NCI-H226 (cell line): ENCODE results near the gene SLC24A4.

Source experiments
- DNase-seq: peaks from one replicate; pipeline ENCODE4 v3.0.0-alpha.2; 2015

SLC24A4 gene

GRCh38 chr14:92317511-92317910, 5.5 kb upstream of the SLC24A4 start:
- DNase-seq, result no peak

GRCh38 chr14:92321701-92322100, 1.3 kb upstream of the SLC24A4 start:
- DNase-seq, result no peak

DNA sequence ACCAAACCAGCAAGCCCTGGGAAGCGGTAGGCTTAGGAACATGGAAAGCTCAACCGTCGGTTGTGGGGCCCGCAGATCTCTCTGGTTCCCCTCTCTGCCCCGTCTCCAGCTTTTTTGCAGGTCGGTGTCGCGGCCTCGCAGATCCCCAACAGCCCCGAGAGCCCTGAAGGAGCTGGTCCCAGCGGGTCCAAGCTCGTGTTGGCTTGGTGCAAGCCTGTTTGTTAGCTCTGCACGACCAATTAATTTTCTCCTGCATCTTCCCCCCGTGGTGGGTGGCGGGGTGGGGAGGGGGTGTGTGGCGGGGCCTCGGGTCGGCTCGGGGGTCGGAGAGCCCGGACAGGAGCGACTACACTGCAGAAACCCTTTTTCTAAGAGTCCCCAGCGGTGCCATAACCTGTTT, 449 bp upstream of the SLC24A4 start:
- DNase-seq, result no peak

DNA sequence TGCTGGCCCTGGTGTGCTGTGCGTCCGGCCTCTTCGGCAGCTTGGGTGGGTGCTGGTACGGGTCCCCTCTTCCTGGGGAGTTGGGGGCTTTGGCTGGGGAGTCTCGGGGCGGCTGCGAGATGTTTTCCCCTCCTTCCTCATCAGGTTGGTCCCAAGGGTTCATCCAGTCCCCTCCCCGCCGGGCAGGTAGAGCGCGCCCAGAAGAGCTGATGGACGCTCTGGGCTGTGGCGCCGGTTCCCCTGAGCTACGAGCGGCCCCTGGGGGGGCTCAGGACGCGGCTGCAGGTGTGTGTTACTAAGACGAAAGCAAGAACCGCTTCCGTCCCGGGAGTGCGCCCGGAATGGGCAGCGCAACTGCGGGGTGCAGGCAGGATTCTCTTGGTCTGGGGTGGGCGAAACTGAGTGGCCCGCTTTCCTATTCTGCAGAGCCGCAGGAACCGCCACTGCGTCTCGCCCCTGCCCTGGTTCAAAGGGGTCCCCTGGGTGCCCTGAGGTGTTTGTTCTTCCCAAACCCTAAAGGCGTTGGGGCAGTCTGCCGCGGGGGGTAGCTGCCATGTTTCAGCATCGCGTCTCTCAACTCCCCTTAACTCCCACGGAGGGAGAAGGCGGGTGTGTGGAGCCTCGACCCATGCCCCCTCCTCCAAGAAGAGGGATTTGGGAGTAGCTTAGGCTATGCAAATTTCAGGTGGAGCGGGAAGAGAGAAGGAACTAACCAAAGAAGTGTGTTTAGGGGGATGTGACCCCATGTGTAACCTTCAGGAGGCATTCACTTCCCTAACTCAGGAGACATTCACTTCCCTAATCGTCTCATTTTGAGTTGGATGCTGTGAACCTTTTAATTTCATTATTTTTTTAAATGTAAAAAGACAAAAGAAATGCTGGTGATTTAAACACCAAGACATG, 1.2 kb downstream of the SLC24A4 start:
- DNase-seq, result no peak

DNA sequence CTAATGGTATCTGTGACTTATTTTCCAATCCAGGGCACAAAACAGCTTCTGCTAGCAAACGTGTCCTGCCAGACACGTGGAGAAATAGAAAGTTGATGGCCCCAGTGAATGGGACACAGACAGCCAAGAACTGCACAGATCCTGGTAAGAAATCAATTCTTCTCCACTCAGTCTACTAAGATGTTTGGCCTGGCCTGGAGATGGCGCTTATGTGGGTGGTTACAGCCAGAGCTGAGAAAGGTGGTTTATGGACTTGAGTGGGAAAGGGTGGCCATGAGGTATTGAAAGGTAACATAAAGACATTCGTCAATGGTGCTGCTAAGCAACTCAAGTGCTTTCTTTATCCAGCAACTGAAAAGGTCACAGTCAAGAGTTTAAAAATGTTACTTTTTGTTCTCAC, 2.9 kb downstream of the SLC24A4 start:
- no peak for DNase-seq

DNA sequence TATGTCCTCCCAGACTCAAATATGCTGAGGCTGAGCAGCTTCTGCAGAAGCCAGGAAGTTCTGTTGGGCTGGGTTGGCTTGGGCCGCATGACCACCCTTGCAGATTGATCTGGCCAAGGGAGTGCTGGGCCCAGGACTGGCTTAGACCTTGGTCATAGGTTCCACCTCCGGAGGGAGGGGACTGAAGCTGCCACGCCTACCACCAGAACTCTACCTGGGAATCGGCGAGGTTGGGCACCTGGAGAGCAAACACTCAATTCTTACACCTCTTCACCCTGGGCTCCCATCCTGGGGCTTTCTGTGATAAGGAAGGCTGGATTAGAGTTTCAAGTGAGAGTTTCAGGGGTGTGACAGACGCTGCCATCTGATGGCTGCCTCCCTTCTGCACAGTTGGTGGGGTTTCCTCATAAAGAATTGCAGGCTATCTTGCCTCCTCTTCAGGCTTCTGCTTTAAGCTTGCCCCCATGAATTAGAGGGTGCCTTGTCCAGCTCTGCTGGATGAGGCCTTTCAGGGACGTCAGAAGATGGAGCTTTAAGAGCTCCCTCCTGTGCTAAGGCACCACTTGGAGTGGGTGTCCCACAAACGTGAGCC, 5.8 kb downstream of the SLC24A4 start:
- DNase-seq, result no peak

- no peak for DNase-seq
These were observed 11.1 kb downstream of the SLC24A4 start for GRCh38 chr14:92334050-92334449.

DNA sequence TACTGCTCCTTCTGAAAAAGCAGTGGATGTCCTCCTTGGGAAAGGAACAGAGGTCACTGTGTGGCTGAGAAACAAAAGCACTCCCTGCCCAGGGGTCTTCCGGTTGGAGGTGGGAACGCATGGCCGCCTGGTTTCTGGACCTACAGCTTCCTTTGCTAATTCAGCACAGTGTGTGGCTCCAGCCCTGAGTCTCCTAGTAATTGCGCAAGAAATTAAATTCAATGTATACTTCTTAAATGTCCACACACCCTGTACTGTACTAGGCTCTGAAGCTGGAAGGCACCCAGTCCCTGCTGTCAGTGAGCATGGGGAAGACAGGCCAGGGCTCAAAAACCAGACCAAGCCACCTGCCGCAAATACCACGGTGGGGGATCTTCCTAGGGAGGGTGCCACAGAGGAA, 13.4 kb downstream of the SLC24A4 start:
- DNase-seq, result no peak

- no peak for DNase-seq
These were observed 16.5 kb downstream of the SLC24A4 start for GRCh38 chr14:92339426-92339825.

DNA sequence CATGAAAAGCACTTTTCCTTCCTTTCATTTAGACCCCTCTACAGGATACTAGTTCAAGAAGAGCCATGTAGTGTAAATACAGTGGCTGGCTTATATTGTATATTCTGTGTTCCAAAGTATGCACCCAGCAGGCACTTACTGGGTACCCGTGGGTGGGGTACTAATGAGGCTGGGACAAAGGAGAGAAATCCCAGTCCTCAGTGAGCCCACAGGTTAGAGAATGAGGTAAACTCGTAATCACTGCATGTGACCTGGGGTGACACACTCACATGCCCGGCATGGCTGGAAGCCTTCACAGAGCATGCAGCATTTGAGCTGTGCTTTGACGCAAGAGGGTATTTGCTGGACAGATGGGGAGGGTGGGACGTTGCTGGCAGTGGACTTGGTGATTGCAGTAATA, 17.1 kb downstream of the SLC24A4 start:
- DNase-seq, result no peak

DNA sequence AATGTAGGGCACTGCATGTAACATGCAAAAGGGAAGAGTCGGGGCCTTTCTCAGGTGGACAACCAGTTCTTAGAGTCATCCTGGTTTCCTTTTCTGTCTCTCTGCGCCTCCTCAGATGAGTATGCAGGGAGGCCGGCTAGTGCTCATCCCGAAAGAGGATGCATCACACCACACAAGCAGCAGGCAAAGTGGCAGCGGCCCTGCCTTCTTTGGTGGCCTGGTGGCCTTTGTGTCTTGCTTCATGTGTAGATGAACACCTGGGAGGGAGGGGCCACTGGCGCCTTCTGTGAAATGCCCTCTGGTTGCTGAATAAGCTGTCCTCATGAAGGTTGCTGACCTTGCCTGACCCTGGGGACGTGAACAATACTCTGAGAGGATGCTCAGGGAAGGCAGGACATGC, 18.0 kb downstream of the SLC24A4 start:
- DNase-seq, result no peak

DNA sequence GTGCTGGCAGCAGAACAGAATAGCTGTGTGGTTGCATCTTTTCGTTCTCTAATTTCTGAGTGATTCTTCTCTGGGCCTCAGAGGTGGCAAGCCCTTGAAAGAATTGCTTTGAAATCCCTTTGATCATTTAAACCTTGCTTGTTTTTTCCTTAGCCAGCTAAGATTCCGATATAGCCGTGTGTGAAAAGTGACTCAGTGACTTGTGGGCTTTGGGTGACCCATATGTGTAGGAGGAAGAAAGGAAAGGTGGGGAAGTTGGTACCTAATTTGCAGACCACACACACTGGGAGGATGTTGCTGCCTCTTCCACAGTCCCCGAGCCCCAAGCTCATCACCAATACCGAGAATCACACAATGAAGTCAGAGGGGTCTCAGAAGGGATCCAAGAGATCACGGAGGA, 18.8 kb downstream of the SLC24A4 start:
- DNase-seq, result no peak

DNA sequence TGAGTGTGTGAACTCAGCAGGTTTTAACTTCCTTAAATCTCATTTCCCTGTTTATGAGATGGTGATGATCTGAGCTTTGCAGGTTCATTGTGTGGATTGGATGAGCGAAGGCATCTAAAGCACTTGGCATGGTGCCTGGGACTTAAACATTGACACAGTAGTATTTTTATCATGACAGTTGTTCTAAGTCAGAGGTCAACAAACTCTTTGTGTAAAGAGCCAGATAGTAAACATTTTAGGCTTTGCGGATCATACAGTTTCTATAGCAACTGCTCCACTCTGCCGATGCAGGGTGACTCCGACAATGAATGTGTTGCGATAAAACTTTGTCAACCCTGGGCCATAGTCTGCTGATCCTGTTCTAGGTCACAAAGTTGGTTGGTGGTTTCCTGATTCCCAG, 25.2 kb downstream of the SLC24A4 start:
- no peak for DNase-seq

GRCh38 chr14:92351750-92352149, 28.8 kb downstream of the SLC24A4 start:
- DNase-seq, result no peak

- no peak for DNase-seq
These were observed 29.4 kb downstream of the SLC24A4 start for GRCh38 chr14:92352158-92352985.

DNA sequence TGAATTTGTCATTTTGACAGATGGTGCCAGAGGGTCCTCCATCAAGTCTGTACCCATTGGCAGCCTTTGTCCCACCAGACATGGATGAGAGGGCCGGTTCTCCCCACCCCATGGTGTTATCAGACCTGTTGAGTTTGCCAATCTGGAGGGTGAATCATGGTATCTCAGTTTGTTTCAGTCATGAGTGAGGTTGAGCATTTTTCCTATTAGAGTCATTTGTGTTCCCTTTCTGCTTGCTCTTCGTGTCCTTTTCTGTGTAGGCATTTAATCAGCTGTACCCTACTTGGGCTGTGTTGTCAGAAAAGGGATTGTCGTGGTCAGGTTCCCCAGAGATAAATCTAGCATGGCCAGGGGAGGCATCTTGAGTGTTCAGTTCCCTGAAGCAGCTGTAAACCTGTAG, 30.5 kb downstream of the SLC24A4 start:
- DNase-seq, result no peak

GRCh38 chr14:92356677-92357076, 33.7 kb downstream of the SLC24A4 start:
- no peak for DNase-seq

DNA sequence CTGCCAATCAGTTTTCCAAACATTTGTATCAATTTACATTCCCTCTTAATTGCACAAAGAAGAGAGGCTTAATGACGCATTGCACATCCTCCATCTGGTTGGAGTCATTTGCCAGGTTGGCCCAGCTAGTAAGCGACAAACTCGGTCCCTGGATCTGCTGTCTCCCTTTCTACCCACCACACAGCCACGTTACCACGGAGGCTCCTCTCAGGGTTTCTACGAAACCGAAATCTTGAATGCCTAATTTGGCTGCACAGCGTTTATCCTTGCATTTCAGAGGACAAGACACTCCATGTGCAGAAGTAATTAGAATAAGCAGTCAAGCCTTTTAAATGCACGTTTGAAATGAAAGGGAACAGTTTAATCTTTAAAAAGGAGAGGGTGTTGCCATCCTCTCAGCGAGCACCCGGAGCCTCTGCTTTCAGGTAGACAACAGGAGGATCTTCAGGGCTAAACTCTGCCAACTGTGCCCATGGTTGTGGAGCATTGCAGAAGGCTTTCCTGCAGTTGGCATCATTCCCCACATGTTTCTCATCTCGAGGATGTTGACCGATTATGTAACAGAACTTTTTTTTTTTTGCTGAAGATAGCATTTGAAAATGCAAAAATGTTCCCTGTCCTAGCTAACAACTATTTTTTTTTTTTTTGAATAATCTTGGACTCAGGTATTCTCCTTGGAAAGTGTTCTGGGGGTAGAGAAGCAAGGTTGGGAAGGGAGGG, 37.8 kb downstream of the SLC24A4 start:
- no peak for DNase-seq

DNA sequence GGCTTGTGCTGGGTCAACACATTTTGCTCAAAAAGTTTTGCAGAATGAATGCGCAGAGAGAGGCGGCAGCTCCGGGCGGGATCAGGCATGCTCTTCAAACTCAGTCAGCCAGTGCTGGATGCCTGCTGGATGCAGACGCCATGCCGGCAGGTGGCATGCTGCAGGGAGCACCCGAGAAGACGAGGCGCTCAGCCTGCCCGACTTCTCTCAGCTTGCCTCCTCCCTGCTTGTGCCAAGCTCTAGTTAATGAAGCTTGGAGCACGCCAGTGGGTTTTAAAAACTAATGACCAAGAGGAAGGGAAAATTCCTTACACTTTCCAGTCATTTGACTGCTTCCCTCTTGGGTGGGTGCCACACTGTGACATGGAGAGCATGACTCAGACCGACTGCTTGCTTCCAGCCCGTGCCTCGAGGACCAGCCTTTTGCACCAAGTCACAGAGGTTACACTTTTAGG, 39.8 kb downstream of the SLC24A4 start:
- no peak for DNase-seq

- no peak for DNase-seq
These were observed 43.3 kb downstream of the SLC24A4 start for GRCh38 chr14:92366237-92366636.

DNA sequence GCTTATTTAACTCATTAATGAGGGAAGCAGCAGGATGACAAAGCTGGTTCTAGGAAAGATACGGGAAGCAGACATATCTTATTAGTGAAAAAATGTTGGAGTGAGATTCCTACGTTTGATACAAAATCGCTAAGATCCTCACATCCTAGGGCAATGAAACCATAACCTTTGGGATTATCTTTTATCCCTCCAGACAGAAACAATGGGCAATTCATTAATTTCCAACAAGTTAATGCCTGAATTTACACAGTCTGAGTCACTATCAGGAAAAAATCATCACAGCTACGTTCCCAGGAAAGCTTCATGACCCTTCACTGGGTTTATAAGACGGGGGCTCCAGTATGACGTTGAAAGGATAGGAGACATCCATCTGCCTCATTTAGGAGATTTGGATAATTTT, 45.0 kb downstream of the SLC24A4 start:
- no peak for DNase-seq

GRCh38 chr14:92369097-92369496, 46.1 kb downstream of the SLC24A4 start:
- DNase-seq, result no peak

- DNase-seq, result no peak
These were observed 49.3 kb downstream of the SLC24A4 start for GRCh38 chr14:92372230-92372629.
